HEK293 (cell line): ENCODE data around the gene PIN1.

Source experiments
- FEZF1 ChIP-seq: fragments of 450-650 bp; formaldehyde crosslinking; IDR thresholded peaks from 2 replicates; pipeline ENCODE4 v1.5.1; 2016; ENCODE audit warnings: missing biosample characterization, missing genetic modification characterization
- GLIS1 ChIP-seq: fragments of 450-650 bp; formaldehyde crosslinking; IDR thresholded peaks from 2 replicates; pipeline ENCODE4 v1.5.1; 2016; ENCODE audit warnings: missing biosample characterization, missing genetic modification characterization
- KLF9 ChIP-seq: fragments of 450-650 bp; formaldehyde crosslinking; IDR thresholded peaks from 2 replicates; pipeline ENCODE4 v1.5.1; 2016; ENCODE audit warnings: missing biosample characterization, missing genetic modification characterization, low read depth
- MEIS1 ChIP-seq: sonication (generic); formaldehyde crosslinking; IDR thresholded peaks from 2 replicates; pipeline ENCODE4 v1.8.1; 2022; ENCODE audit warnings: missing genetic modification reagents, mild to moderate bottlenecking, borderline replicate concordance
- OSR2 ChIP-seq: fragments of 450-650 bp; formaldehyde crosslinking; IDR thresholded peaks from 2 replicates; pipeline ENCODE4 v1.5.1; 2016; ENCODE audit warnings: missing biosample characterization, missing genetic modification characterization
- PRDM4 ChIP-seq: fragments of 450-650 bp; formaldehyde crosslinking; IDR thresholded peaks from 2 replicates; pipeline ENCODE4 v1.5.1; 2017; ENCODE audit warnings: missing biosample characterization, missing genetic modification characterization
- REST ChIP-seq: fragments of 450-650 bp; formaldehyde crosslinking; IDR thresholded peaks from 2 replicates; pipeline ENCODE4 v1.5.1; 2016; ENCODE audit warnings: missing biosample characterization, missing genetic modification characterization
- SP7 ChIP-seq: fragments of 450-650 bp; formaldehyde crosslinking; IDR thresholded peaks from 2 replicates; pipeline ENCODE4 v1.5.1; 2016; ENCODE audit warnings: missing biosample characterization, missing genetic modification characterization
- ZBTB11 ChIP-seq: fragments of 450-650 bp; formaldehyde crosslinking; conservative IDR thresholded peaks from 2 replicates; pipeline ENCODE4 v1.5.1; 2016; ENCODE audit warnings: low read depth, missing biosample characterization, missing genetic modification characterization
- ZEB2 ChIP-seq: fragments of 450-650 bp; formaldehyde crosslinking; IDR thresholded peaks from 2 replicates; pipeline ENCODE4 v1.5.1; 2016; ENCODE audit warnings: missing biosample characterization, missing genetic modification characterization
- ZFHX2 ChIP-seq: fragments of 450-650 bp; formaldehyde crosslinking; conservative IDR thresholded peaks from 2 replicates; pipeline ENCODE4 v1.5.1; 2016; ENCODE audit warnings: missing biosample characterization, missing genetic modification characterization
- ZFP69B ChIP-seq: fragments of 450-650 bp; formaldehyde crosslinking; IDR thresholded peaks from 2 replicates; pipeline ENCODE4 v1.5.1; 2016; ENCODE audit warnings: missing biosample characterization, missing genetic modification characterization
- ZIC2 ChIP-seq: fragments of 450-650 bp; formaldehyde crosslinking; IDR thresholded peaks from 2 replicates; pipeline ENCODE4 v1.5.1; 2016; ENCODE audit warnings: missing biosample characterization, missing genetic modification characterization
- ZNF2 ChIP-seq: fragments of 450-650 bp; formaldehyde crosslinking; IDR thresholded peaks from 2 replicates; pipeline ENCODE4 v1.5.1; 2016; ENCODE audit warnings: missing biosample characterization, missing genetic modification characterization
- ZNF335 ChIP-seq: fragments of 450-650 bp; formaldehyde crosslinking; conservative IDR thresholded peaks from 2 replicates; pipeline ENCODE4 v1.5.1; 2016; ENCODE audit warnings: missing biosample characterization, missing genetic modification characterization
- ZNF394 ChIP-seq: fragments of 450-650 bp; formaldehyde crosslinking; IDR thresholded peaks from 2 replicates; pipeline ENCODE4 v1.5.1; 2016; ENCODE audit warnings: missing biosample characterization, missing genetic modification characterization, mild to moderate bottlenecking, moderate library complexity, borderline replicate concordance
- ZNF416 ChIP-seq: fragments of 450-650 bp; formaldehyde crosslinking; IDR thresholded peaks from 2 replicates; pipeline ENCODE4 v1.5.1; 2016; ENCODE audit warnings: missing biosample characterization, missing genetic modification characterization
- ZNF449 ChIP-seq: fragments of 450-650 bp; formaldehyde crosslinking; IDR thresholded peaks from 2 replicates; pipeline ENCODE4 v1.5.1; 2017; ENCODE audit warnings: missing biosample characterization, mild to moderate bottlenecking, missing genetic modification characterization, moderate library complexity
- ZNF510 ChIP-seq: fragments of 450-650 bp; formaldehyde crosslinking; IDR thresholded peaks from 2 replicates; pipeline ENCODE4 v1.5.1; 2018; ENCODE audit warnings: mild to moderate bottlenecking, missing genetic modification characterization, missing biosample characterization; ENCODE audit not compliant: insufficient replicate concordance
- ZNF701 ChIP-seq: fragments of 450-650 bp; formaldehyde crosslinking; IDR thresholded peaks from 2 replicates; pipeline ENCODE4 v1.5.1; 2016; ENCODE audit warnings: missing biosample characterization, missing genetic modification characterization
- ZNF843 ChIP-seq: fragments of 450-650 bp; formaldehyde crosslinking; IDR thresholded peaks from 2 replicates; pipeline ENCODE4 v1.5.1; 2016; ENCODE audit warnings: missing biosample characterization, missing genetic modification characterization
- TF ChIP-seq, protein P1 (sequence below): fragments of 450-650 bp; formaldehyde crosslinking; IDR thresholded peaks from 2 replicates; pipeline ENCODE4 v1.5.1; 2016; ENCODE audit warnings: missing biosample characterization, missing genetic modification characterization
- TF ChIP-seq, protein P2 (sequence below): fragments of 450-650 bp; formaldehyde crosslinking; optimal IDR thresholded peaks from 2 replicates; pipeline ENCODE3; 2016; ENCODE audit warnings: missing biosample characterization, mild to moderate bottlenecking, missing genetic modification characterization

PIN1 gene

DNA sequence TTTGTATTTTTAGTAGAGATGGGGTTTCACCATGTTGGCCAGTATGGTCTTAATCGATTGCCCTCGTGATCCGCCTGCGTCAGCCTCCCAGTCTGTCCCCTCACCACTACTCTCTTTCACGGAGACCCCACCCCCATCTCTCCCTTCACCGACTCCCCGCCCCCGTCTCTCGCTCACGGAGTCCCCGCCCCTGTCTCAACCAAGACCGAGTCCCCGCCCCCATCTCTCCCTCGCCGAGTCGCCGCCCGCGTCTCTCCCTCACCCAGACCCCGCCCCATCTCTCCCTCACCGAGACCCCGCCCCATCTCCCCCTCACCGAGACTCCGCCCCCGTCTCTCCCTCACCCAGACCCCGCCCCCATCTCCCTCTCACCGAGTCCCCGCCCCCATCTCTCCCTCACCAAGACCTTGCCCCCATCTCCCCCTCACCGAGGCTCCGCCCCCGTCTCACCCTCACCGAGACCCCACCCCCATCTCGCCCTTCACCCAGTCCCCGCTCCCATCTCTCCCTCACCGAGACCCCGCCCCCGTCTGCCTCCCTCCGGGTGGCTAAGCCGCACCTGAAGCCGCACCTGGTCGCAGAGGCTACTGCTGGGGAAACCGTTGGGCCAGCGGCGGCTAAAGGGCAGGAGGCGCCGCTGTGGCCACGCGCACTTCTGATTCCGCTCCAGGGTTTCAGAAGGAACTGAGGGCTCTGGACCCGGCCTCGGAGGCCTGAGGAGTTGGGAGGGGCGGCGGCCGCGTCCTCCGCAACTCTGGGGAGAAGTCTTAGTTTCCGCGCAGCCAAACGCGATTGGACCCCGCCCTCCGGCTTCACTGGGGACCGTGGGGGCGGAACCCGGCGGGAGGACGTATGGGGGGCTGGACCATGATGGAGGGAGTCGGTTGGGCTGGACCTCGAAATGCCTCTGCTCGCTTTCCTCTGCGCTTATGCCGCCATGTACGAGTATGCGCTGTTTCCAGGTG lies 49.5 kb upstream of the PIN1 start (continued):
- TF ChIP-seq, protein P1, sequence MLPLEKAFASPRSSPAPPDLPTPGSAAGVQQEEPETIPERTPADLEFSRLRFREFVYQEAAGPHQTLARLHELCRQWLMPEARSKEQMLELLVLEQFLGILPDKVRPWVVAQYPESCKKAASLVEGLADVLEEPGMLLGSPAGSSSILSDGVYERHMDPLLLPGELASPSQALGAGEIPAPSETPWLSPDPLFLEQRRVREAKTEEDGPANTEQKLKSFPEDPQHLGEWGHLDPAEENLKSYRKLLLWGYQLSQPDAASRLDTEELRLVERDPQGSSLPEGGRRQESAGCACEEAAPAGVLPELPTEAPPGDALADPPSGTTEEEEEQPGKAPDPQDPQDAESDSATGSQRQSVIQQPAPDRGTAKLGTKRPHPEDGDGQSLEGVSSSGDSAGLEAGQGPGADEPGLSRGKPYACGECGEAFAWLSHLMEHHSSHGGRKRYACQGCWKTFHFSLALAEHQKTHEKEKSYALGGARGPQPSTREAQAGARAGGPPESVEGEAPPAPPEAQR, result no peak
- no peak for TF ChIP-seq PRDM4 (tag by site-specific recombination)
- no peak for TF ChIP-seq REST (tag by site-specific recombination)
- peak; percentile 47; the same call in 1 of the 2 replicates for TF ChIP-seq ZNF2 (tag by site-specific recombination)
- peak; percentile 93 for TF ChIP-seq ZNF449
- TF ChIP-seq ZNF416 (tag by site-specific recombination), result no peak
- TF ChIP-seq ZBTB11, result no peak; the same call in 1 of the 2 replicates
- TF ChIP-seq ZNF843 (tag by site-specific recombination), result 0 out of 2 replicates have a peak, but pooled peaks have one; percentile 26
- TF ChIP-seq KLF9 (tag by site-specific recombination), result peak; percentile 72
- peak; percentile 93 for TF ChIP-seq ZEB2 (tag by site-specific recombination)
- TF ChIP-seq ZFHX2, result peak; percentile 36
- TF ChIP-seq MEIS1 (CRISPR knock-in tag), result no peak
- TF ChIP-seq ZNF701 (tag by site-specific recombination), result no peak
- TF ChIP-seq GLIS1 (tag by site-specific recombination), result peak; percentile 55
- peak; percentile 53; the same call in 1 of the 2 replicates for TF ChIP-seq ZFP69B (tag by site-specific recombination)
- TF ChIP-seq ZNF510, result no peak
- peak; percentile 57; the same call in 1 of the 2 replicates for TF ChIP-seq SP7
- TF ChIP-seq ZNF394 (tag by site-specific recombination), result no peak
- TF ChIP-seq OSR2 (tag by site-specific recombination), result peak; percentile 37; the same call in 1 of the 2 replicates
- TF ChIP-seq, protein P2, sequence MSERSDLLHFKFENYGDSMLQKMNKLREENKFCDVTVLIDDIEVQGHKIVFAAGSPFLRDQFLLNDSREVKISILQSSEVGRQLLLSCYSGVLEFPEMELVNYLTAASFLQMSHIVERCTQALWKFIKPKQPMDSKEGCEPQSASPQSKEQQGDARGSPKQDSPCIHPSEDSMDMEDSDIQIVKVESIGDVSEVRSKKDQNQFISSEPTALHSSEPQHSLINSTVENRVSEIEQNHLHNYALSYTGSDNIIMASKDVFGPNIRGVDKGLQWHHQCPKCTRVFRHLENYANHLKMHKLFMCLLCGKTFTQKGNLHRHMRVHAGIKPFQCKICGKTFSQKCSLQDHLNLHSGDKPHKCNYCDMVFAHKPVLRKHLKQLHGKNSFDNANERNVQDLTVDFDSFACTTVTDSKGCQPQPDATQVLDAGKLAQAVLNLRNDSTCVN, result peak; percentile 29
- TF ChIP-seq ZNF335 (tag by site-specific recombination), result peak; percentile 90
- TF ChIP-seq FEZF1 (tag by site-specific recombination), result no peak
- TF ChIP-seq ZIC2 (tag by site-specific recombination), result peak; percentile 61
